ENCODE results near the gene SCUBE2.

GRCh38 chr11:9057888-9058287, 33.5 kb downstream of the SCUBE2 start:
- TF ChIP-seq CTCF (IDR thresholded peaks at IDR 0.05) (no peak), POLR2A (IDR thresholded peaks at IDR 0.05) (no peak)

Measured in body of pancreas (tissue), 4 donors.